NCI-H510A (cell line): ENCODE measurements around the gene KDM4C.

Source experiments
- DNase-seq: peaks from one replicate; lab custom pipeline; 2025; lab: John Stamatoyannopoulos, UW

The KDM4C gene

DNA sequence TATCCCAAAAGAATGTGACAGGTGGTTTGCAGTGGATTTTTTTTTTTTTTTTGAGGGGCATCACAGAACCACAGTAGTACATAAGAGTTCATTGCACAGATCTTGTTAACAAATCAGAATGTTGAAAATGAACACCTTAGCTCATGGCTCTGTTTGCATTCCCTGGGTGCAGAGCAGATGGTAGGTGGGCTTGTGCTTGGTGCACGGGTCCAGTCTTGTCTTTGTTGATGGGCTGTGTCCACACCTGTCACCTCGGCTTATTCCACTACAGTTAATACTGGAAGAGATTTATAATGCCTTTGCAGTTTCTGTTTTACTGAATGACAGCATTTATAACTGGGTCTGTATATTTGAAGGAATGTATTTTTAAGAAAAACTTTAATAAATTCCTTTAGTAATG lies 146.6 kb downstream of the KDM4C start:
- DNase-seq, result no peak

DNA sequence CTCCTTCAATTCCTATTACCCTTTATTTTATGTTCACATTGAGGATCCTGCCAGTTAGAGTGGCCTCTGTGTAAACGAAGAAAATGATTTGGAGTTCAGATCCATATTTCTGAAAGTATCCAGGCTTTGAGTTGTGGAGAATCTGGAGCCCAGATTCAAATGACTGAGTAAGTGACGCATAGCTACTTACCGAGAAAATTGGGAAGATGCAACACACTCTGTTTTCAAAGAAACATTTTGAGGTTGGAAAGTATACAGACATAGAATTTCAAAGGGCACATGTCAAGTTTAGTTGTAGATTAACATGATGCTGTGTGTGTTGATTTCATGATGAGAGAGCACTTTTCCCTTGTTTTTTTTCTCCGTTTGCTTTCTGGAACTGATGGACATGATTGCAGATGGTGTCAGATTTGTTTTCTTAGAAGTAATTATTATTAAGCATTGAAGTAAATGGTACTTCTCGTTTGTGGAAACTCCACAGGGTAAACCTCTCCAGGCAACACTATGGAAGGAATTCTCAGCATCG lies 148.1 kb downstream of the KDM4C start:
- no peak for DNase-seq

DNA sequence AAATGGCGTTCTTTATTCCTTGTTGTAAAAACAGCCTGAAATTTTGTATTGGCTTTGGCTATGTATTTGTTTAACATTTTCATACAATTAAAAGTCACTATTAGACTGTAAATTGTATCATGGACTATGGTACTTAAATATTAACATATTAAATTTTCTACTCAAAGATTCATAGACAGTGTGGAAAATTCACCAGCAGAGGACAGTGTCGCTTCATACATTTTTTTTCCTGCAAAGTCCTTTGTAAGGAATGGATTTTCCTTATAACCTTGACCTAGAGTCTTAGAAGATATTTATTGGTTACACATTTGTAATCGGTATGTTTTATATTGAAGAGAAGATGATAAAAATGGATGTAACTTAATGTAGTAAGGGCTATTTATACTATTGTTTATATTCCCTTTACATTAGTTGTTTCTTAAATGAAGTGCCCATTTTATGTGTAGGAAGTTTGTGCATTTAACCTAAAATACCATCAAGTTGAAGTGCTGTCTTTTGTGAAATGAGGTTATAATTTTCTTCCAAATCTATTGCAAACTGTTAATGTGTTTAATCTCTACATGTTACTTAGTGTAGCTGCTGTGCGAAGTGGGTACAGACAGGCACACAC lies 150.1 kb downstream of the KDM4C start:
- DNase-seq, result no peak

DNA sequence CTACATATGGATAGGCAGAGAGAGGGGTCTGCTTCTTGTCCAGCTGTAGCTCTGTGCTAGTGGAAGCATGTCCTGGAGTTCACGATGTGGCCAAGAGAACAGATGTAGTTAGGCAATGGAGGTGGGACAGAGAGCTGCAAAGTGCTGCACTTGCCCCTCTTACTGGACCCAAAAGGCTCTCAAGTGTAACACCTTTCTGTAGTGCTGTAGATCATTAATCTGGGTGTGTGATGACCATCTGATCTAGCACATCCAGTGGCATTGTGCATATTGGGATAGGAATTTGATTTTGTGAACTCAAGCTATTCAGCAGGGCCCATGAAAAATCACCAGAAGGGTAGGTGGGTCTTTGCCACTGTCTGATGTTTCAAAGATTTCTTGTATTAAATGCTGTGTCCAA lies 151.4 kb downstream of the KDM4C start:
- DNase-seq, result no peak

DNA sequence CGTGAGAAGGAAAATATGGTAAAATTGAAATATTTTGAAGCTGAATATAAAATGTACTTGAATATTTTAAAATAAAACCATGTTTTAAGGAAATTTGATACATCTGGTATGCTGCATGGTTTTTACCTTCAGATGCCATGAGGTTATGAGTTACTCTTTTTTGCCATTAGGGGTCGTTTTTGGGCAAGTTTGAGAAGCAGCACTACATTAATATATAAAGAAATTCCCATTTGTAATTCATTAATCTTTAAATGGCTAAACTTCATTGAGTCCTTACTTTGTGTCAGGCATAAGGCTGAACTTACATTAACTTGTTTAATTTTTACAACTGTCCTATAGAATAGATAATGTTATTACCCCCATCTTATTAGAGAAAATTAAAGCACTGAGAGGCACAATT lies 152.3 kb downstream of the KDM4C start:
- DNase-seq, result no peak

DNA sequence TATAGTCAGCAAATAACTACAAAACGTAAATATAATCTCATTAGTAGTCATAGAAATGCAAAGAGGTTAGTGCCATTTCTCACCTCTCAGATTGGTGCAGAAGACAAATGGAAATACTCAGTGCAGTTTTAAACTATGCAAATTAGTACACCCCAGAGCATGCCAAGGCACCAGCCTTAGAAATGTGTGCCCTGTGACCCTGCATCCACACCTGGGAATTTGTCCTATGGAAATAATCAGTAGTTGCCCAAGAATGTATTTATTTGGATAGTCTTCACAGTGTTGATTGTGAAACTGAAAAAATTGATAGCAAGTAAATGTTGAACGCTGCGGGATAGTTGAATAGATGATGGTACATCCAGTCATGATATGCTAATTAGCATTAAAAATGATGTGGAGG lies 152.7 kb downstream of the KDM4C start:
- DNase-seq, result no peak

DNA sequence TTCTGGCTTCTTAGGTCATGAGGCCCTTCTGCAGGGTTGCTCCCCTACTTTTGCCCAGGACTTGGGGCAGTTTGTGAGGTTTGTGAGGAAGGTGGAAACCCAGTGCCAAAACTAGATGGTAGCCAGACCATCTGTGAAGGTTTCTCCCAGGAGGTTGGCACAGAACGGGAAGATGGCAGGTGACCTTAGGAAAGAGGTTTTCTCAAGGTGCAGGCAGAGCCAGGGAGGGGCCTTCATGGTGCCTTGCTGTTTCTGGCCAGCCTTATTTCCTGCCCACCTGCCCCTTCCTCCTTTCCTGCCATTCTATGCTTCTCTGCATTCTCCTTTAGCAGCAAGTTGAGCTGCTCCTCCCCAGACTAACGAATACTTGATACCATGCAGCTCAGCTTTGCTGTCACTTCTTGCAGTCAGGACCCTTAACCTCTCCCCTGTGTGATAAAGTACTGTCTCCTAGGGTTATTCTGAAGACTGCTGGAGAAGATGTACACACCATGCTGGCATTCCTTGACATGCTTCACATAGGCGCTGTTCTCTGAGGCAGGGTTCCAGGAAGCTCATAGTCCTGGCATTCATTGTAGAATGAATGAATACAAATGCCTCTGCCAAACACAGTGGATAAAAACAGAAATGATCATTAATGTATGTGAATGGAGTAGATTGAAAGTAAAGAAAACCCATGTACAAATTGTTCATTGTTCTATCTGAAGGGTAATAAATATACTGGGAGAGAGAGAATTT lies 154.3 kb downstream of the KDM4C start:
- no peak for DNase-seq

DNA sequence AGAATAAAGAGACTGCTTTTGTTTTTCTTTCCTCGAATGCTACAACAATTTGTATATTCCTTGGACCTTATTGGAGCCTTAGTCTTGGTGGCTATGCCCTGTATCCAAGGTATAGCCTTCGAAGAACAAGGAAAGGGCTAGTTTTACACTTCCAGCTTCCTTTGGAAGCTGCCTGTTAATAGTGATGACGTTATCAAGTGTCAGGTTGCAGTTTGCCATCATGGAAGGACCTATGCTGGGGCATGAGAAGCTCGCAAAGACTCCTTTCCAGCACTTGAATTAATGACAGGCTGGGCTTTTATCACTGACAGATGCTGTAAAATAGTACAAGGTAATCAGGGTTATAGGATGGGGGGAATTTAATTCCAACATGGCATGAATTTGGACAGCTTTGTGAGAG lies 157.9 kb downstream of the KDM4C start:
- peak; percentile 36 for DNase-seq

DNA sequence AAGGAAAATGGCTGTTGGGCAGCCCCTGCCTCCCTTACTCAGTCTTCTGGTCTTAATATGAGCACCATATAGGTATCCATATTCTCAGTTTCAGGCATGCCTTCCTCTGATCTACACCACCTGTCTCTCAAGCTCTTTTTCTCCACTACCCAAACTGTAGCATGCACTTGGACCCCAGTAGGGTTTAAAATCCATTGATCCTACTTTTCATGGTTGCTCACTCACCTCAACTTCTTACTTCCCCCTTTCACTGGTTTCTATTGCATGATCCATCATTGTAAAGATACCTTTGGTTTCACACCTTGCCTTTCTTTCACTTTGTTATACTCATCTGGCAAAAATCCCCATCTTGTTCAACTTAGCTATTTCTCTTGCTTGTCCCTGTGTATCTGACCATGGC lies 159.4 kb downstream of the KDM4C start:
- no peak for DNase-seq

DNA sequence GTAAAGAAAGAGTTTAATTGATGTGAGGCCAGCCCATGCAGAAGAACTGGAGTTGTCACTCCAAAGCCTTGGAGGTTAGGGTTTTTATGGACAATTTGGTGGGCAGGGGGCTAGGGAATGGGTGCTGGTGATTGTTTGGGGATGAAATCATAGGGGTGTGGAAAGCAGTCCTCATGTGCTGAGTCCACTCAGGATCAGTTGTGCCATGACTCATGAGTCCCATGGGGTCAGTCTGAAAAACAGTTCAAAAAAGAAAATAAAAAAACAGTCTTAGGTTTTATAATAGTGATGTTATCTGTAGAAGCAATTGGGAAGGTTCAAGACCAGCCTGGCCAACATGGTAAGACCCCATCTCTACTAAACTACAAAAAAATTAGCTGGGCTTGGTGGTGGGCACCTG lies 162.3 kb downstream of the KDM4C start:
- no peak for DNase-seq

DNA sequence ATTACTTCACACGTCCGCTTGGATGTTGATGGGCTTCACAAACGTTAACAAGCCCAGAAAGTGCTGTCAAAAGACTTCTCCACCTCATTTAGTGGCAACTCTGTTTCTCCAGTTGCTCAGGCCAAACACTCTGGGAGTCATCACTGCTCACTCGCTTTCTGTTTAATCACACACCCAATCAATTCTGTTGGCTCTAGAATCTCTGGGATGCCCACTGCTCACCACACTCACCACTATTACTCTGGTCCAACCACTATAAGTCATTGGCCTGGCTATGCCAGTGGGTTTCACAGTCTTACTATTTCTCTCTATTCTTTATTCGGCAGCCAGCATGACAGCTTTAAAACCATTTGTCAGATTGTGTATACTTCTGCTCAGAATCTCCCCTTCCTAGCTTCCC lies 163.5 kb downstream of the KDM4C start:
- no peak for DNase-seq

DNA sequence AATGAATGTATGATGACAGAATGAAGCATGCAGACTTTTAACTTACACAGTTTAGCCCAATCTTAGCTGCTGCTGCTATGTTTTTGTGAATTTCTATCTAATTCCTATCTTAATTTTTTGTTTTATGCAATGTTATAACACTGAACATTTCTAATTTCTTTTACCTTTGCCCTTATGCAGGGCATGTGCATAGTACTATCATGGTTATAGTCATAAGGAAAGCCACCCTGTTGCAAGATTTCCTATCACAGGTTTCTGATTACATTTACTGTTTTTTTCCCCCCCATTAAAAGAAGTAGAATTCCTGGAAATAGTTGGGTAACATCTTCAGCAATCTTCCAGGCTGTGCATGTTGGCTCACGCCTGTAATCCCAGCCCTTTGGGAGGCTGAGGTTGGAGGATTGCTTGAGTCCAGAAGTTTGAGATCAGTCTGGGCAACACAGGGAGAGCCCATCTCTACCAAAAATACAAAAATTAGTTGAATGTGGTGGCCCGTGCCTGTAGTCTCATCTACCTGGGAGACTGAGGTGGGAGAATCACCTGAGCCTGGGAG lies 164.4 kb downstream of the KDM4C start:
- DNase-seq, result no peak

DNA sequence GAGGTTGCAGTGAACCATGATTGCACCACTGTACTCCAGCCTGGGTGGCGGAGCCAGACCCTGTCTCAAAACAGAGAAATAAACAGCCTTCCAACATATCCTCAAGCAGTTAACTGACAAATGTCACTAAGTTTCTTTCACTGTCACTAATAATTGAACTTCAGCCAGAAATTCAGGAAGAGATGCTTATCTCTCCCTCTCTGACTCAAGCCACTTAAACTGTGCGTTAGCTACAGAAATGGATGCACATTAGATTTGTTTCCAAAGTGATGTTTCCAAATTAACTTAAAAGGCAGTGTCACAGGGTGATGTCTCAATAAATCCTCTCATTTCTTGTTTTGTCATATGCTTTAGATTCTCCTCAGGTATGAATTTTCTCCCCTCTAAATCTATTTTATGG lies 164.9 kb downstream of the KDM4C start:
- DNase-seq, result no peak

DNA sequence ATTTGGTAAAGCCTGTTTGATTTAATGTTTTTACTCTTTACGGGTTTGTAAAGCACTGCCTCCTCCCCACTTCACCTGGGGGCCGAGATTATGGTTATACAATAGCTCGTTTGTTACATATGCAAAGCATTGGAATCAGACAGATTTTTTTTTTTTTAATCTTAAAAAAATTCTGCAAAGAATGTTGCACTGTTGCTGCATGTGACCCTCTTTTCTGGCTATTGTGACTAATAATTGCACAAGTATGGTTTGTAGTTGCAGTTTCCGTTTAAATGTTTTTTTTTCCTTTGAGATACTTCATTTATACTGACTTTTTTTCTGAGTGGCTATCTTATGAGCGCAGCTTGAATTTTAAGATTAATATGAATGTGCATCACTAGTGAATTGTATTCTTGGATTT lies 165.3 kb downstream of the KDM4C start:
- no peak for DNase-seq

DNA sequence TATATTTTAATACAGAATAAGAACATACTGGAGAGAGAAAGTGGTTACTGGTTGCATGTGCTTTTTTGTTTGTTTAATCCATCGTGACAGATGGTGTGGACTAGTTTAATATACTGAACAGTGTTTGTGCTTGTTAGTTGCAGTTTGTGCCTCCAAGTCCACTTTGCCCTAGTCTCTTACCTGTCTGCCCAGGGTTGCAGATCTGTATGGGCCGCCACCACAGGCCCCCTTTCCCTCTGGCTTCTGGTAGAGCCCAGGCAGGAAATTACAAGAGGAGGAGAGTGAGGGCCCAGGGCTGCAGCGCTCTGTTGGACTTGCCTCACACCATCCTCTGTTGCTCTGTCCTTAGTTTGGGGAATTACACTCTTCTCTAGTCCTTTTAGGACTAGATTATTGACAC lies 166.4 kb downstream of the KDM4C start:
- DNase-seq, result no peak

DNA sequence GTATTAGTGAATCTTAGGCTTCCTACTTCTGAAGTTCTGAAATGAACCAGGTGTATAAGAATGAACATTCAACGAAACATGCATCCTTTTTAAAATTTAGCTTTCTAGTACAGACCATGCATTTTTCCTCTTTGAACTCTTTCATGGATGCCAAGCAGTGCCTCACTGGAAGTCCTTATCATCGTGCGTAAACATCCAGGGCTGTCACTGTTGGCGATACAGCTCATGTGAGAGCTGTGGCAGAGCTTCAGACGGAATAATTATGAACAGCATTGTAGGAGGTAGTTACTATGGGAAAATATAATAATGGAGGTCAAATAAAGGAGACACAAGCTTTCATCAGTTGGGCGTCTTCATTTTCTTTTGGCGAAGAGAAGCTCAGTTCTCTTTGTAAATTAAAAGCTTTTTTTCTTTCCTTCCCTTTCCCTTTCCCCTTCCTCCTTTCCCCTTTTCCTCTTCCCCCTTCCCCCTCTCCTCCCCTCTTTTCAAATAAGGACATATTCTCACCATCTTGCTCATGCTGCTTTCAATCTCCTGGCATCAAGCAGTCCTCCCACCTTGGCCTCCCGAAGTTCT lies 167.3 kb downstream of the KDM4C start:
- no peak for DNase-seq

DNA sequence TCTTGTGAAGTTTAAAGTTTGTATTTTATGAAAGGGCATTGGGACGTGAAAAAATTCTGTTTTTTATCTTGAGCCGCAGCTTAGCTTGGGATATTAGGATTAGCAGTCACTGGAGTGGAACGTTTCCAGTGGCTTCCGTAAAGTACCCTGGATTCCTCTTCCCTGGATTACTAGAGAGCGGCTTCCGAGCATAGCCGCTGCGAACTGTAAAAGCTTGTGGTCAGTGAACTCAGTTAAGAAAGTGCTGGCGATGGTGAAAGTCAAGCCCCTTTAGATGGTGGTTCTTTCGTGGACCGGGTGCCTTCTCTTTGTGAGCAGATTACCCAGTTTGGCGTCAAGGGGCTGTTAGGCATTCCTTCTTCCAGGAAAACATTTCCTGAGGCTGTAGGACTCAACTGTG lies 168.1 kb downstream of the KDM4C start:
- DNase-seq, result no peak

DNA sequence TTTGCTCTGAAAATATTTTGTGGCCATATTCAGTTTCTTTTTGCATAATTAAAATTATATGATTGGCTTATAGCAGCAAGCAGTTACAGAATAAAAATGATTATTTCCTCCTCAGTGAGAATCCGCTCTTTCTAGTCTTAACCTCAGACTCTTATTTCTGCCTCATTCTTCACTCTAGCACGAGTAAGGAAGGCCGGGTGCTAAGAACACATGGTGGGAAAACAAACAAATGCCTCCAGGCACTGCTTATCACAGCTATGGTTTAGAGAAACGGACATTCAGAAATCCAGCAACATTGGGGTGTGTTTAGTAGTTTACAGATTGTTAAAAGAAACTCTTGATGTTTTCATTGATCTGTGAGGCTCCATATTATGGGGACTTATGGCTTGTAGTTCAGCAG lies 168.7 kb downstream of the KDM4C start:
- no peak for DNase-seq

DNA sequence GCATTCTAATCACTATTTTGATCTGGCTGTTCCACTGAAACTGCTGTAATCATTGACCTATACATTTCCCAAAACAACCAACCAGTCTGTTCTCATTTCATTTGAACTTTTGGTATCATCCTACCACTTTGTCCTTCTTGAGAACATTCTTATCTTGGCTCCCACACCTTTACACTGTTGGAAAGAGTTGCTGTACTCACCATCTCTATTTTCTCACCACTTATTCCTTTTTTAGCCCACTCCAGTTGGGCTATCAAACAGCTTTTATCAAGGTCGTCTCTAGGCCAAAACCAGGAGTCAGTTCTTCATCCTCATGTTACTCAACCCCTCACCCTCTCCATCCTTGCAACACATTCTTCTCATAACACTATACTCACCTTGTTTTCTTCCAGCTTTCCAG lies 170.1 kb downstream of the KDM4C start:
- no peak for DNase-seq

DNA sequence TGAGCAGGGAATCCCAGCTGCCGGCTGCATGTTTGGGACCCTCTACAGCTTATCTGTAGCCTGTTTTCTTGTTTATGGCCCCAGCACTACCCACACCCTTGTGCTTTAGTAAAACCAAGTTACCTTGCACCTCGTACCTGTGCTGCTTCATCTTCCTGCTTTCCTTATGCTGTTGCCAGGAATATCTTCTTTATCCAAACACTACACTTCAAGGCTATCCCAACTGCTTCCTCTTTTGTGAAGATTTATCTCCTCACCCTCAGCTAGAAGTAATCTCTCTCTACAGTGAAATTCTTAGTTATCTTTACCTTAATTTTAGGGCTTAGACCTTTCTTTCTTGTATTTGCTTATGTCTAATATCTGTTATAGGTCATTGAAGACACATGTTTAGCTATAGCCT lies 171.1 kb downstream of the KDM4C start:
- DNase-seq, result no peak

DNA sequence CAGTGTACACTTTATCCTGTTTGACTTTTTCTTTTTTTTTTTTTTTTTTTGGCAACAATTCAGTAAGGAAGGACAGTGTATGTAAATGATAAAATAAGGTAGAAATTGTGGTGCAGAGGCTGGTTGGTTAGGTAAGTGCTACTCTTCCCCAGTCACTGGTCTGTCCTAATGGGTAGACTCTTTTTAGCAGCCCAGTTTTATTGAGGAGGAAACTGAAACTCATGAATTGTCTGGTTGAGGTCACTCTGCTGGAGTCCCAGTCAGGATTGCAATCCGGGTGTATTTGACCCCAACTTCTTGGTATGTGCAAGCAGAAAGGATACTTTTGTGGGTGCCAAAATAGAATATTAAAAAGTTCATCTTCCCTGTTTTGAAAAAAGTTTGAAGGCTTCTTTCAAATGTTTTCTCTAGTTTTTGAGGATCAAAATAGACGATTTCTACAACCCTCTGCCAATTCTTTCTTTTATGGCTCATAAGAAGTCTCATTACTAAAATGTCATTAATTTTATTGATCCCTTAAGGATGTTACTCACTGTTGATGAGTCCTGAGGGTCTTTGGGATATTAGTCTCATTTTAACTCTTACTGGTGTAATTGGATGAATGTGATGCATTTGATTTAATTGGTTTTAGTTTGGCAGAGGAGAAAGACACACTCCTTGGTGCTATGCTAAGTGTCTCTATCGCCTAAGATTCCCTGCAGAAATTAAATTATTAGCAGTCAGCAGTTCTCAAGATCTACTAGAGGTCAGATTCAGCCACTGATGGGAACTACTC lies 171.9 kb downstream of the KDM4C start:
- no peak for DNase-seq

DNA sequence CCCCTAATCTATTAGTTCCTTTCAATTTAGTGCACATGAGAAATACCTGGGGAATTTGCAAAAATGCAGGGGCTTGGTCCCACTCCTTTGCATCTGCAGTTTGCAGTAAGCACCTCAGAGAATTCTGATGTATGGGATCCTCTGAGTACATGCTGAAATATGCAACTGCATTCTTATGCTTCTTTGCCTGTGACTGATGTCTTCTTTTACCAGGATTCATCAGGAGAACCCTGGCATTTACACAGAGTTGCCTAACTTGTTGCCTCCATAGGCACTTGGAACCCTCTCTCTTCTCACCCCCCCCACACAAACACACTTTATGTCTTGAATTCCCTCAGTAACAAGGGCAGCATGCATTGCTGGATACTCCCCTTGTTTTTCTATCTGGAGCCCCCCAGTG lies 173.1 kb downstream of the KDM4C start:
- no peak for DNase-seq

DNA sequence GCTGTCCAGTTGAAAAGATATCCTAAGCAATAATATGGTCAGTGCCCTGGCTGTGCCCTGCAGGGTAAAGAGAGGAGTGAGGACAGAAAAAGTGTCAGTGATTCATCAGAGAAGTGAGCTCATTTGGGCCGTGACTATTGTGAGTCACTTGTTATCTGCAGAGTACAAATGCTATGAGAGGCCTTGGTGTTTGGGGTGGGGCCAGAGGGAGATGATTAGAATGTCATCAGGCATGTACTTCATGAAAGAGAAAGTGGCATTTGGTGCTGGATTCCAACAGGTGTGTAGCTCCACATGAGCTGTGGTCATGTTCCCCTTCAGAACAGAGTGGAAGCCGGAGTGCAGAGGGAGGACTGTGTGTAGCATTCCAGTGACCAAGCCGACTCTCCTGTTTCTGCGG lies 174.1 kb downstream of the KDM4C start:
- DNase-seq, result no peak
